SK-N-SH (cell line): Measurements from ENCODE around the gene MPP4. TPM values are rescaled to one million over a fixed set of nuclear protein-coding genes. Genes with fewer than 3 reads are reported as not detected.

ENCODE experiments used
- CTCF ChIA-PET: fragments of 300-600, 350-600 bp; formaldehyde crosslinking; extraction: SDS; loops from one replicate; lab custom pipeline; 2021; lab: Yijun Ruan, JAX
- POLR2A ChIA-PET: fragments of 350-600 bp; sonication (Branson Sonifier 250); formaldehyde crosslinking; extraction: SDS; loops from one replicate; lab custom pipeline; 2020; ENCODE audit warnings: antibody characterized with exemption, inconsistent platforms; lab: Yijun Ruan, JAX
- DNase-seq: peaks from one replicate; pipeline ENCODE4 v3.0.0; 2012
- H2AFZ ChIP-seq: fragments of 200-600 bp; sonication (generic); 2 replicates; pipeline ENCODE4 v1.8.1; 2016; ENCODE audit warnings: antibody characterized with exemption, mild to moderate bottlenecking, low read depth
- H3F3A ChIP-seq: fragments of 200-600 bp; sonication (generic); replicated peaks from 2 replicates; pipeline ENCODE3; 2016; ENCODE audit warnings: antibody characterized with exemption, mild to moderate bottlenecking; ENCODE audit not compliant: insufficient read depth
- H3K27ac ChIP-seq, 2 experiments: fragments of 200-500 bp in 1 of 2; fragments of 200-600 bp in 1 of 2; sonication (Bioruptor generic) in 1 of 2; sonication (generic), shearing (Covaris generic) in 1 of 2; 2 replicates each; pipeline versions ENCODE4 v1.5.1 to v1.6.1; 2014 to 2016; ENCODE audit warnings: low read depth in 2 of 2, inconsistent platforms in 1 of 2, low read length in 1 of 2, mild to moderate bottlenecking in 1 of 2, mixed read lengths in 1 of 2
- H3K27me3 ChIP-seq: fragments of 200-600 bp; sonication (generic), shearing (Covaris generic); 2 replicates; pipeline ENCODE4 v1.6.1; 2016; ENCODE audit warnings: mixed run types; ENCODE audit not compliant: insufficient read depth
- H3K36me3 ChIP-seq, 2 experiments: fragments of 200-500 bp in 1 of 2; fragments of 200-600 bp in 1 of 2; sonication (Bioruptor generic) in 1 of 2; sonication (generic) in 1 of 2; replicated peaks in 1 of 2; 2 replicates each; pipeline versions ENCODE3 to v1.5.1; 2014 to 2016; ENCODE audit warnings: low read length in 1 of 2, mild to moderate bottlenecking in 1 of 2; ENCODE audit not compliant: insufficient read depth in 2 of 2, control insufficient read depth in 1 of 2
- H3K4me1 ChIP-seq, 2 experiments: fragments of 200-500 bp in 1 of 2; fragments of 200-600 bp in 1 of 2; sonication (Bioruptor generic) in 1 of 2; sonication (generic), shearing (Covaris generic) in 1 of 2; 2 replicates each; pipeline versions ENCODE4 v1.5.1 to v1.6.1; 2014 to 2016; ENCODE audit warnings: low read depth in 1 of 2, low read length in 1 of 2, mixed run types in 1 of 2; ENCODE audit not compliant: insufficient read depth in 2 of 2, control insufficient read depth in 1 of 2
- H3K4me2 ChIP-seq: fragments of 200-600 bp; sonication (generic), shearing (Covaris generic); 2 replicates; pipeline ENCODE4 v1.6.1; 2017; ENCODE audit warnings: mixed run types
- H3K4me3 ChIP-seq, 2 experiments: fragments of 200-500 bp in 1 of 2; fragments of 200-600 bp in 1 of 2; sonication (Bioruptor generic) in 1 of 2; sonication (generic), shearing (Covaris generic) in 1 of 2; 2 replicates each; pipeline versions ENCODE4 v1.5.1 to v1.8.1; 2014 to 2016; ENCODE audit warnings: low read depth in 2 of 2, inconsistent platforms in 1 of 2, low read length in 1 of 2, mild to moderate bottlenecking in 1 of 2, mixed read lengths in 1 of 2, moderate library complexity in 1 of 2
- H3K79me2 ChIP-seq: fragments of 200-600 bp; sonication (generic); 2 replicates; pipeline ENCODE4 v1.8.1; 2017; ENCODE audit warnings: mild to moderate bottlenecking; ENCODE audit not compliant: insufficient read depth
- H3K9ac ChIP-seq: fragments of 200-600 bp; sonication (generic); 2 replicates; pipeline ENCODE4 v1.6.1; 2017; ENCODE audit warnings: mixed run types
- H3K9me2 ChIP-seq: fragments of 200-600 bp; sonication (generic); 2 replicates; pipeline ENCODE4 v1.6.1; 2017; ENCODE audit warnings: mixed run types
- H3K9me3 ChIP-seq: fragments of 200-600 bp; sonication (generic); 2 replicates; pipeline ENCODE4 v1.6.1; 2017; ENCODE audit warnings: mixed run types, mild to moderate bottlenecking, moderate library complexity
- H4K20me1 ChIP-seq: fragments of 200-600 bp; sonication (generic); 2 replicates; pipeline ENCODE4 v1.6.1; 2017; ENCODE audit warnings: mild to moderate bottlenecking, mixed run types; ENCODE audit not compliant: insufficient read depth
- ELF1 ChIP-seq: IDR thresholded peaks from 2 replicates; pipeline ENCODE4 v1.4.0; 2012
- GABPA ChIP-seq: IDR thresholded peaks from 2 replicates; pipeline ENCODE4 v1.4.0; 2012; ENCODE audit warnings: low read depth, mild to moderate bottlenecking
- GATA2 ChIP-seq: sonication (generic); formaldehyde crosslinking; IDR thresholded peaks from 2 replicates; pipeline ENCODE4 v1.5.0; 2020; ENCODE audit warnings: mild to moderate bottlenecking, missing genetic modification reagents
- MXI1 ChIP-seq: IDR thresholded peaks from 2 replicates; pipeline ENCODE4 v1.6.1; 2012; ENCODE audit warnings: mild to moderate bottlenecking, low read depth, low read length, improper control_type of control experiment
- NRF1 ChIP-seq: IDR thresholded peaks from 2 replicates; pipeline ENCODE4 v1.6.1; 2012; ENCODE audit warnings: low read depth, mild to moderate bottlenecking, low read length
- POLR2AphosphoS5 ChIP-seq: IDR thresholded peaks from 2 replicates; pipeline ENCODE4 v1.6.1; 2012; ENCODE audit warnings: low read depth, low read length
- RFX5 ChIP-seq: IDR thresholded peaks from 2 replicates; pipeline ENCODE4 v1.6.1; 2012; ENCODE audit warnings: mild to moderate bottlenecking, improper control_type of control experiment, low read length
- RXRA ChIP-seq: IDR thresholded peaks from 2 replicates; pipeline ENCODE4 v1.4.0; 2012; ENCODE audit warnings: low read depth, mild to moderate bottlenecking, borderline replicate concordance
- SIN3A ChIP-seq: IDR thresholded peaks from 2 replicates; pipeline ENCODE4 v1.6.1; 2012; ENCODE audit warnings: low read depth, mild to moderate bottlenecking, low read length, moderate library complexity, borderline replicate concordance
- TCF12 ChIP-seq: IDR thresholded peaks from 2 replicates; pipeline ENCODE4 v1.4.0; 2012
- WGBS: methylation state at CpG from one replicate; pipeline ENCODE4 v1.1.6; 2017; ENCODE audit warnings: low lambda C conversion rate; 5-methylcytosine and 5-hydroxymethylcytosine counted together
- polyA plus RNA-seq, 3 experiments: library from polyadenylated mRNA; depleted of rRNA; stranded (reverse); fragments of >200 nt; gene quantifications; 2 replicates each; pipeline ENCODE4 v1.2.3, GENCODE V29; 2012
- TF ChIP-seq, protein P1 (sequence below): fragments of 150-350 bp; IDR thresholded peaks from 2 replicates; pipeline ENCODE4 v1.6.1; 2017; ENCODE audit warnings: antibody characterized with exemption, low read length, low read depth, borderline replicate concordance
- TF ChIP-seq, protein P2 (sequence below): fragments of 150-350 bp; IDR thresholded peaks from 2 replicates; pipeline ENCODE4 v1.6.1; 2016; ENCODE audit warnings: mild to moderate bottlenecking, low read depth, low read length

Gene MPP4
- polyA plus RNA-seq, 1 of the 3 experiments (the other 2 are of a cell fraction) = 24.4 TPM

DNA sequence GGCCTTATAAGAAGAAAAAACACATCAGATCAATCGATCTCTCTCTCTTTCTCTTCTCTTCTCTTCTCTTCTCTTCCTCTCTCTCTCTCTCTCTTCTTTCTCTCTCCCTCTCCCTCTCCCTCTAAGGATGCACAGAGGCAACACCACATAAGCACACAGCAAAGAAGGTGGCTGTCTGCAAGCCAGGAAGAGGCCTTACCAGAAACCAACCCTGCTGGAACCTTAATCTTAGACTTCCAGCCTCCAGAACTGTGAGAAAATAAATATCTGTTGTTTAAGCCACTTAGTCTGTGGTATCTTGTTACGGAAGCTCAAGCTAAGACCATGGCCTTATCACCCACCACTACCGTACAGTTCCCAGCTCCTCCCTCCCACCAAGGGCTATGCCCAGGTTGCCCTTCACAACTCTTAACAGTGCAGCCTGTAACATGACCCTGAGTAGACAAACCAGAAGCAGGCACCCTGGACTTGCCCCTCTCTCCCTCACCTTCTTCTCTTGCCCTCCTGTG lies 30.0 kb downstream of the MPP4 start:
- TF ChIP-seq TCF12 = no peak
- TF ChIP-seq MXI1 = no peak
- TF ChIP-seq POLR2AphosphoS5 = no peak
- no peak for TF ChIP-seq ELF1
- TF ChIP-seq SIN3A = no peak
- TF ChIP-seq NRF1 = no peak
- TF ChIP-seq GATA2 (CRISPR knock-in tag) = no peak
- TF ChIP-seq RXRA = no peak
- TF ChIP-seq, protein P1, sequence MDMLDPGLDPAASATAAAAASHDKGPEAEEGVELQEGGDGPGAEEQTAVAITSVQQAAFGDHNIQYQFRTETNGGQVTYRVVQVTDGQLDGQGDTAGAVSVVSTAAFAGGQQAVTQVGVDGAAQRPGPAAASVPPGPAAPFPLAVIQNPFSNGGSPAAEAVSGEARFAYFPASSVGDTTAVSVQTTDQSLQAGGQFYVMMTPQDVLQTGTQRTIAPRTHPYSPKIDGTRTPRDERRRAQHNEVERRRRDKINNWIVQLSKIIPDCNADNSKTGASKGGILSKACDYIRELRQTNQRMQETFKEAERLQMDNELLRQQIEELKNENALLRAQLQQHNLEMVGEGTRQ = no peak
- TF ChIP-seq, protein P2, sequence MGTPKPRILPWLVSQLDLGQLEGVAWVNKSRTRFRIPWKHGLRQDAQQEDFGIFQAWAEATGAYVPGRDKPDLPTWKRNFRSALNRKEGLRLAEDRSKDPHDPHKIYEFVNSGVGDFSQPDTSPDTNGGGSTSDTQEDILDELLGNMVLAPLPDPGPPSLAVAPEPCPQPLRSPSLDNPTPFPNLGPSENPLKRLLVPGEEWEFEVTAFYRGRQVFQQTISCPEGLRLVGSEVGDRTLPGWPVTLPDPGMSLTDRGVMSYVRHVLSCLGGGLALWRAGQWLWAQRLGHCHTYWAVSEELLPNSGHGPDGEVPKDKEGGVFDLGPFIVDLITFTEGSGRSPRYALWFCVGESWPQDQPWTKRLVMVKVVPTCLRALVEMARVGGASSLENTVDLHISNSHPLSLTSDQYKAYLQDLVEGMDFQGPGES = no peak
- ChIA-PET POLR2A (no interaction called here), CTCF (interaction anchor here (1.1 to 1.2 kb wide), 2 partner anchors 14 to 490 kb away, joined by 3 to 4 read pairs; no protein-coding TSS in a partner anchor)
- H3K79me2 ChIP-seq = no peaks in the 10 kb centered on the region
- H3K9me2 ChIP-seq = no peaks in the 10 kb centered on the region
- H3K9me3 ChIP-seq = no peaks in the 10 kb centered on the region
- DNase-seq = no peak
- no peaks in the 10 kb centered on the region for H4K20me1 ChIP-seq
- peaks cover 0 to 3% of the 10 kb centered on the region in 2 experiments; a peak in 1 of 4 replicates for H3K4me1 ChIP-seq
- H3K4me2 ChIP-seq = no peak overlapping the region
- no peak overlapping the region for H2AFZ ChIP-seq
- no peak overlapping the region for H3K27ac ChIP-seq
- H3K27me3 ChIP-seq = no peaks in the 10 kb centered on the region
- H3F3A ChIP-seq = peaks cover 6% of the 10 kb centered on the region
- H3K9ac ChIP-seq = no peak overlapping the region
- WGBS = 84% methylated on average over 3 of the region's 3 CpGs
- H3K4me3 ChIP-seq = no peak overlapping the region
- peaks cover 0 to 4% of the 10 kb centered on the region in 2 experiments for H3K36me3 ChIP-seq

DNA sequence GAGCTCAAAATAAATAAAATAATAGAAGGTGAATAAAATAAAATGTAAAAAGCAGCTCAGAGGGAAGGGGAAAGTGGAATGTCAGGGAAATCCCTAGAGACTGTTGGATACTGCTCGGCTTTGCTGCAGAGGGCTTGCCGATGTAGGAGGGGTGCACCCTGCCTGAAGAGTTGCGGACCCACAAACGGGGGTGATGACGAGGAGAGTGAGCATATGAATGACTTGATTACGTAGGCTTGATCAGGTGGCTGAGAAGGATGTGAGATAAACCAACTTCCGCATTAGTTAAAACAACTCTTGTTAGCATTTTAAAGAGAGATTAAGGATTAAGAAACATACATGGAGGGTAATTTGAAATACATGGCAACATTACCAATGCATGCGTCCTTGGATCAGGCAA lies 34.1 kb downstream of the MPP4 start:
- DNase-seq = no peak
- no peaks in the 10 kb centered on the region for H3K9me3 ChIP-seq
- H3F3A ChIP-seq = peaks cover 6% of the 10 kb centered on the region
- H3K27me3 ChIP-seq = no peaks in the 10 kb centered on the region
- H3K36me3 ChIP-seq = no peaks in the 10 kb centered on the region
- POLR2A ChIA-PET = no interaction called here
- no peaks in the 10 kb centered on the region for H4K20me1 ChIP-seq
- no peak overlapping the region for H3K27ac ChIP-seq
- 93% methylated on average over 8 of the region's 8 CpGs for WGBS
- no peaks in the 10 kb centered on the region for H3K9me2 ChIP-seq
- H3K9ac ChIP-seq = no peak overlapping the region
- H2AFZ ChIP-seq = no peak overlapping the region
- H3K4me3 ChIP-seq = no peak overlapping the region
- TF ChIP-seq SIN3A (no peak), RFX5 (no peak), GABPA (no peak)
- TF ChIP-seq, all 33 proteins: peak for 0
- Histone ChIP-seq H3K4me2 (no peak overlapping the region), H3K79me2 (no peaks in the 10 kb centered on the region), H3K4me1 (peaks cover 0 to 3% of the 10 kb centered on the region in 2 experiments; a peak in 1 of 4 replicates)
- CTCF ChIA-PET = interaction anchor here (0.9 to 1.2 kb wide), 2 partner anchors 12 to 14 kb away, joined by 3 read pairs; no protein-coding TSS in a partner anchor
